Measurements from ENCODE around the gene RCHY1. TPM values are rescaled to one million over a fixed set of nuclear protein-coding genes. Genes with fewer than 3 reads are reported as not detected.
"Not testable (repeated sequence)": the region's sequence is repeated elsewhere in the genome, so short reads cannot be mapped to it uniquely, and the experiment has no call there.

RCHY1 gene
- total RNA-seq, 1 experiment from 2014 or later: 32.3 TPM

DNA sequence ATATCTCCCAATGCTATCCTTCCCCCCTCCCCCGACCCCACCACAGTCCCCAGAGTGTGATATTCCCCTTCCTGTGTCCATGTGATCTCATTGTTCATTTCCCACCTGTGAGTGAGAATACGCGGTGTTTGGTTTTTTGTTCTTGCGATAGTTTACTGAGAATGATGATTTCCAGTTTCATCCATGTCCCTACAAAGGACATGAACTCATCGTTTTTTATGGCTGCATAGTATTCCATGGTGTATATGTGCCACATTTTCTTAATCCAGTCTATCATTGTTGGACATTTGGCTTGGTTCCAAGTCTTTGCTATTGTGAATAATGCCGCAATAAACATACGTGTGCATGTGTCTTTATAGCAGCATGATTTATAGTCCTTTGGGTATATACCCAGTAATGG lies 5.2 kb upstream of the RCHY1 start:
- not testable (repeated sequence) for DNase-seq (ENCODE audit: extremely low read depth, low read depth)

GRCh38 chr4:75516144-75516543 lies 1.9 kb upstream of the RCHY1 start:
- DNase-seq (ENCODE audit: extremely low read depth, low read depth): no peak

DNA sequence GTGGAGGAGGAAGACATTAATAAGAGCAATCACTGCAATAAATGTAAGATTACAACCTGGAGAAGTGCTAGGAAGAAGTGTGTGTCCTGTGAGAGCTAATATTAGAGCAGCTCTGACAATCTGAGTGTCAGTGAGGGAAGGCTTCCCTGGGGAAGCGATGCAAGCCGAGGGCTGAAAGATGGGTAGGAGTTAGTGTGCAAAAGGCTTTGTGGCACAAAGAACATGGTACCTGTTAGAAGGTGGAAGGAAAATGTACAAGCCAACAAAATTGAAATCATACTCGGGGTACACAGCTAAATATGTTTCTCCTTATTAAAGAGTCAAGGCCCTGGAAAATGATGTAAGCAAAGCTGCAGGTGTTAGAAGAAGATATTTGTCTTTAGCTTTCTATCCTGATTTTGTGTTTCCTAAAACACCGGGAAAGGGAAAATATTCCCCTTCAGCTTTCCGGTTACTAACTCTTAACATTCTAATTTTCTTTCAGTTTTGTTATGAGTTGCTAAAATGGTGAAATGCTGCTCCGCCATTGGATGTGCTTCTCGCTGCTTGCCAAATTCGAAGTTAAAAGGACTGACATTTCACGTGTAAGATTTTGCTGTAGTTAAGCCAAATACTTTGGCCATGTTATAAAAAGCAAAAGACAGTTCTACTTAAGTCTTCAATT lies 878 bp upstream of the RCHY1 start:
- no peak for DNase-seq (ENCODE audit: extremely low read depth, low read depth)

GRCh38 chr4:75513526-75514130 lies 575 bp downstream of the RCHY1 start:
- DNase-seq (ENCODE audit: extremely low read depth, low read depth): no peak

GRCh38 chr4:75512386-75513211 lies 1.6 kb downstream of the RCHY1 start:
- no peak for DNase-seq (ENCODE audit: extremely low read depth, low read depth)

- no peak for DNase-seq (ENCODE audit: extremely low read depth, low read depth)
Measured at GRCh38 chr4:75511841-75512240, 2.4 kb downstream of the RCHY1 start.

GRCh38 chr4:75509592-75509991 lies 4.6 kb downstream of the RCHY1 start:
- DNase-seq (ENCODE audit: extremely low read depth, low read depth): not testable (repeated sequence)

- no peak for DNase-seq (ENCODE audit: extremely low read depth, low read depth)
Measured at GRCh38 chr4:75505630-75506029, 8.6 kb downstream of the RCHY1 start.

GRCh38 chr4:75502671-75503070 lies 11.5 kb downstream of the RCHY1 start:
- no peak for DNase-seq (ENCODE audit: extremely low read depth, low read depth)

- no peak for DNase-seq (ENCODE audit: extremely low read depth, low read depth)
Measured at GRCh38 chr4:75499900-75500299, 14.3 kb downstream of the RCHY1 start.

GRCh38 chr4:75498041-75498440 lies 16.2 kb downstream of the RCHY1 start:
- no peak for DNase-seq (ENCODE audit: extremely low read depth, low read depth)

GRCh38 chr4:75497133-75497532 lies 17.1 kb downstream of the RCHY1 start:
- no peak for DNase-seq (ENCODE audit: extremely low read depth, low read depth)

GRCh38 chr4:75496406-75496805 lies 17.8 kb downstream of the RCHY1 start:
- DNase-seq (ENCODE audit: extremely low read depth, low read depth): no peak

- DNase-seq (ENCODE audit: extremely low read depth, low read depth): no peak
Measured at GRCh38 chr4:75495476-75495875, 18.7 kb downstream of the RCHY1 start.

GRCh38 chr4:75494563-75494962 lies 19.6 kb downstream of the RCHY1 start:
- no peak for DNase-seq (ENCODE audit: extremely low read depth, low read depth)

- no peak for DNase-seq (ENCODE audit: extremely low read depth, low read depth)
Measured at GRCh38 chr4:75490155-75490554, 24.0 kb downstream of the RCHY1 start.

- DNase-seq (ENCODE audit: extremely low read depth, low read depth): no peak
Measured at GRCh38 chr4:75484190-75484589, 30.0 kb downstream of the RCHY1 start.

- DNase-seq (ENCODE audit: extremely low read depth, low read depth): no peak
Measured at GRCh38 chr4:75477201-75477600, 37.0 kb downstream of the RCHY1 start.

DNA sequence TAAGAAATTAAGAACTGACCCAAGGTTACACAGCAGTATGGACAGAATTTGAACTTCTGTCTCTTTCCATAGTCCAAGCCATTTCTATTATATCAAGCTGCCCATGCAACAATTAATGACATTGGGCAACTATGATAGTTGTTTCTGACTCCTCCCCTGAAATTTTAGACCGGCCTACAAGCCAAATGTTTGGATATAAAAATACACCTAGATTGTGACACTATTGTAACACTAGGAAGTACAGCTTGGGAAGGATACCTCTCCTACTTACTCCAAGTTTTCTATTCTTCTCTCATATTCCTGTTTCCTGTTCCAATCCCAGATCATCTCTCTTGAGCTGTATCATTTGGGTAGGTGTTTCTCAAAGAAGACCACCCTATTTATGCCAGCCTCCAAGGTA lies 43.5 kb downstream of the RCHY1 start:
- DNase-seq (ENCODE audit: extremely low read depth, low read depth): no peak

DNA sequence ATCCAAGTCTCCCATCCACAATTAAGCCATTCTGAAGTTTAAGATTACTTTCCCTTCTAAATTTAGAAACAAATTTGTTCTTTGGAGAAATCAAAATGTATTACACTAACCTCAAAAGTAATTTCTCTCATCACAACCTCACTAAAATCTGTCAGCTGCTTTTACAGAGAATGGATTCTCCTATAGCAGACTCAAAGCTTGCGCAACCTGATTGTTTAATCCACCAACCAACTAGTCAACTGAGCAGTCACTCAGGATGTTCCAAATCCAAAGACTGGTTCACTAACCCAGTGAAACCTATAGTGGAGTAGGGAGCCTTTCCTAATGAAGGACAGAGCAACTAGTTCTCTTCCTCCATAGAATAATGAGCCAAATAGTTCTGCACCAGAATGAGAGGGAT lies 44.3 kb downstream of the RCHY1 start:
- no peak for DNase-seq (ENCODE audit: extremely low read depth, low read depth)

DNA sequence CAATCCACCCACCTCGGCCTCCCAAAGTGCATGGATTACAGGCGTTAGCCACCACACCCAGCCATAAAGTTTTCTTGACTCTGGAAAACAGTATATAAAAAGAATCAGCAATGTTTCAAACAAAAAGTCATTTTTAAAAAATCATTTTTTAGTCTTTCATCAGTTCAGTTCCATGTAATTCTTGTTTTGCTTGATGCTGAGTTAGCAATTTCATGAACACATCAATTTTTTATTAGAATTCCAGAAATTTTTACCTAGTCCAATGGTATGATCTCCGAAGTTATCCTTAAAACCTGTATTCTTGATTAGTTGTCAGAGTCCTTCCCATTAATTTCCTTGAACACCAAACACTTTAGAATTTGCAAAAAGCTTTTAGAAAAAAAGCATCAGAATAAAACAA lies 56.8 kb downstream of the RCHY1 start:
- DNase-seq (ENCODE audit: extremely low read depth, low read depth): no peak

GRCh38 chr4:75434105-75434504 lies 80.1 kb downstream of the RCHY1 start:
- no peak for DNase-seq (ENCODE audit: extremely low read depth, low read depth)
